HCT116 (cell line): ENCODE measurements around the gene TLE3. TPM values are rescaled to one million over a fixed set of nuclear protein-coding genes. Genes with fewer than 3 reads are reported as not detected.

Experiments used
- ATAC-seq: fragments of 200-7000 bp; cut with Tn5 transposase; 2 replicates; pipeline ENCODE4 v1.9.1; 2020; ENCODE audit warnings: mild to moderate bottlenecking, moderate library complexity
- BruUV-seq: library from RNA; stranded (reverse); fragments of 400-500 nt; replicated peaks from 2 replicates; lab custom pipeline; 2021; lab: Mats Ljungman, UMichigan
- CTCF ChIA-PET: fragments of 300-600 bp; sonication (Branson Sonifier 250); formaldehyde crosslinking; loops from one replicate; lab custom pipeline; 2021; ENCODE audit warnings: antibody characterized with exemption; lab: Charles Lee
- POLR2A ChIA-PET: fragments of 300-600, 350-600 bp; sonication (Branson Sonifier 250); formaldehyde crosslinking; loops from one replicate; lab custom pipeline; 2021; ENCODE audit warnings: antibody characterized with exemption; lab: Charles Lee
- RAD21 ChIA-PET, 2 experiments: fragments of 300-600 bp; sonication (Branson Sonifier 250); formaldehyde crosslinking; loops; one replicate each; lab custom pipeline; 2023; ENCODE audit warnings: low total read pairs in 2 of 2; ENCODE audit not compliant: uncharacterized antibody in 2 of 2, unreplicated experiment in 2 of 2, low non-redundant PET in 1 of 2; lab: Charles Lee
- DNase-seq: peaks from one replicate; pipeline ENCODE4 v3.0.0-alpha.2; 2010; ENCODE audit warnings: low read depth, low spot score
- H2AFZ ChIP-seq: fragments of 200-600 bp; shearing (Covaris generic), sonication (generic); 2 replicates; pipeline ENCODE4 v1.6.1; 2017; ENCODE audit warnings: low read depth, mixed run types, mixed read lengths, antibody characterized with exemption, low read length; ENCODE audit not compliant: poor library complexity, severe bottlenecking
- H3K27ac ChIP-seq: 2 replicates; pipeline ENCODE4 v1.5.1; 2012; ENCODE audit warnings: low read depth, low read length
- H3K27me3 ChIP-seq: fragments of 200-600 bp; sonication (generic); 2 replicates; pipeline ENCODE4 v1.6.1; 2016; ENCODE audit warnings: mixed run types, low read length, mixed read lengths; ENCODE audit not compliant: insufficient read depth
- H3K36me3 ChIP-seq, 2 experiments: fragments of 200-500 bp in 1 of 2; fragments of 200-600 bp in 1 of 2; sonication (Bioruptor generic) in 1 of 2; sonication (generic) in 1 of 2; 2 replicates each; pipeline versions ENCODE4 v1.5.1 to v1.6.1; 2014 to 2016; ENCODE audit warnings: low read length in 2 of 2, inconsistent platforms in 1 of 2, mixed read lengths in 1 of 2, mixed run types in 1 of 2; ENCODE audit not compliant: insufficient read depth in 2 of 2, control insufficient read depth in 1 of 2
- H3K4me1 ChIP-seq, 2 experiments: fragments of 200-600 bp in 1 of 2; sonication (generic) in 1 of 2; 2 replicates each; pipeline versions ENCODE4 v1.5.1 to v1.6.1; 2012 to 2017; ENCODE audit warnings: low read length in 2 of 2, inconsistent platforms in 1 of 2, mild to moderate bottlenecking in 1 of 2, mixed read lengths in 1 of 2, mixed run types in 1 of 2, moderate library complexity in 1 of 2; ENCODE audit not compliant: insufficient read depth in 2 of 2, control insufficient read depth in 1 of 2
- H3K4me2 ChIP-seq: fragments of 200-600 bp; sonication (generic); 2 replicates; pipeline ENCODE4 v1.6.1; 2017; ENCODE audit warnings: mixed run types, low read length, mixed read lengths
- H3K4me3 ChIP-seq, 2 experiments: fragments of 200-600 bp in 1 of 2; sonication (generic) in 1 of 2; replicated peaks in 1 of 2; 2 replicates each; pipeline ENCODE4 v1.5.1; 2011 to 2016; ENCODE audit warnings: low read length in 2 of 2, control low read depth in 1 of 2, low read depth in 1 of 2, mild to moderate bottlenecking in 1 of 2, mixed read lengths in 1 of 2, mixed run types in 1 of 2
- H3K79me2 ChIP-seq: fragments of 200-600 bp; sonication (generic); 2 replicates; pipeline ENCODE4 v1.6.1; 2017; ENCODE audit warnings: mild to moderate bottlenecking, mixed run types, low read length, moderate library complexity, mixed read lengths; ENCODE audit not compliant: insufficient read depth
- H3K9ac ChIP-seq: fragments of 200-600 bp; sonication (generic); 2 replicates; pipeline ENCODE4 v1.6.1; 2016; ENCODE audit warnings: low read length, mixed read lengths
- H3K9me2 ChIP-seq: fragments of 200-600 bp; sonication (generic), shearing (Covaris generic); 2 replicates; pipeline ENCODE4 v1.6.1; 2017; ENCODE audit warnings: mixed run types, mild to moderate bottlenecking, moderate library complexity; ENCODE audit not compliant: insufficient read depth
- H3K9me3 ChIP-seq, 2 experiments: fragments of 200-500 bp in 1 of 2; fragments of 200-600 bp in 1 of 2; sonication (Bioruptor generic) in 1 of 2; sonication (generic) in 1 of 2; 2 replicates each; pipeline ENCODE4 v1.6.1; 2014 to 2017; ENCODE audit warnings: low read length in 2 of 2, mixed read lengths in 2 of 2, inconsistent platforms in 1 of 2, low read depth in 1 of 2, mild to moderate bottlenecking in 1 of 2, mixed run types in 1 of 2, moderate library complexity in 1 of 2; ENCODE audit not compliant: control insufficient read depth in 1 of 2, insufficient read depth in 1 of 2
- H4K20me1 ChIP-seq: fragments of 200-600 bp; sonication (generic), shearing (Covaris generic); 2 replicates; pipeline ENCODE4 v1.6.1; 2017; ENCODE audit warnings: mixed run types, mild to moderate bottlenecking, moderate library complexity; ENCODE audit not compliant: insufficient read depth
- ATF3 ChIP-seq: IDR thresholded peaks from 2 replicates; pipeline ENCODE4 v1.6.1; 2012
- CTCF ChIP-seq, 3 experiments: fragments of 200-600 bp in 1 of 3; sonication (generic) in 1 of 3; IDR thresholded peaks in 2 of 3; conservative IDR thresholded peaks in 1 of 3; 2 replicates each; pipeline ENCODE4 v1.5.1; 2012 to 2017; ENCODE audit warnings: low read depth in 2 of 3, low read length in 2 of 3, antibody characterized with exemption in 1 of 3, borderline replicate concordance in 1 of 3, control low read depth in 1 of 3, mild to moderate bottlenecking in 1 of 3, mixed read lengths in 1 of 3, mixed run types in 1 of 3, moderate library complexity in 1 of 3; ENCODE audit not compliant: insufficient read depth in 1 of 3
- ELF1 ChIP-seq: IDR thresholded peaks from 2 replicates; pipeline ENCODE4 v1.6.1; 2012; ENCODE audit warnings: low read depth, borderline replicate concordance
- EZH2 ChIP-seq: fragments of 200-600 bp; sonication (generic); IDR thresholded peaks from 2 replicates; pipeline ENCODE4 v1.6.1; 2017; ENCODE audit warnings: antibody characterized with exemption, mixed run types
- EZH2phosphoT487 ChIP-seq: fragments of 200-600 bp; IDR thresholded peaks from 2 replicates; pipeline ENCODE4 v1.6.1; 2018; ENCODE audit warnings: antibody characterized with exemption, borderline replicate concordance
- JUND ChIP-seq: IDR thresholded peaks from 2 replicates; pipeline ENCODE4 v1.6.1; 2012
- POLR2AphosphoS5 ChIP-seq: IDR thresholded peaks from 2 replicates; pipeline ENCODE4 v1.6.1; 2011; ENCODE audit warnings: mild to moderate bottlenecking, low read depth, low read length, moderate library complexity
- REST ChIP-seq: IDR thresholded peaks from 2 replicates; pipeline ENCODE4 v1.6.1; 2012; ENCODE audit warnings: low read depth
- SP1 ChIP-seq: IDR thresholded peaks from 2 replicates; pipeline ENCODE4 v1.6.1; 2012; ENCODE audit warnings: low read depth
- TCF7L2 ChIP-seq: IDR thresholded peaks from 2 replicates; pipeline ENCODE4 v1.7.0; 2011; ENCODE audit warnings: borderline replicate concordance, inconsistent platforms; ENCODE audit not compliant: insufficient read depth, insufficient read length; ENCODE audit errors: extremely low read depth
- ZFX ChIP-seq: fragments of 450-650 bp; IDR thresholded peaks from 2 replicates; pipeline ENCODE4 v1.6.1; 2017
- ZNF274 ChIP-seq: fragments of 200-500 bp; sonication (Bioruptor generic); IDR thresholded peaks from 2 replicates; pipeline ENCODE4 v1.6.1; 2014; ENCODE audit warnings: mild to moderate bottlenecking, low read depth, low read length, inconsistent platforms
- intact Hi-C: fragments of 100-400 bp; cut with micrococcal nuclease; formaldehyde crosslinking; loops from 2 replicates; pipeline ENCODE4 v1.10.0; 2022
- total RNA-seq: library from RNA; stranded (reverse); gene quantifications from one replicate; pipeline ENCODE4 v1.2.1, GENCODE V29; 2021; ENCODE audit not compliant: unreplicated experiment

The TLE3 gene
- total RNA-seq, 1 experiment from 2014 or later, result 53.9 TPM

GRCh38 chr15:70067681-70068080 is 30.0 kb downstream of the TLE3 start (continued):
- TF ChIP-seq TCF7L2, result no peak
- no peak for TF ChIP-seq ZFX
- TF ChIP-seq, all 23 proteins: peak for 0

GRCh38 chr15:70067011-70067410 is 30.7 kb downstream of the TLE3 start:
- Histone ChIP-seq H3K9ac (no peak overlapping the region), H4K20me1 (no peaks in the 10 kb centered on the region), H3K4me1 (no peaks in the 10 kb centered on the region), H3K9me3 (no peaks in the 10 kb centered on the region), H3K79me2 (no peaks in the 10 kb centered on the region), H3K9me2 (no peaks in the 10 kb centered on the region), H2AFZ (no peak overlapping the region), H3K36me3 (peaks cover 34 to 42% of the 10 kb centered on the region in 2 experiments; a peak in 3 of 4 replicates), H3K27me3 (no peaks in the 10 kb centered on the region), H3K4me2 (no peak overlapping the region), H3K27ac (no peak overlapping the region), H3K4me3 (no peak overlapping the region)
- intact Hi-C loops, result no loop called here
- ChIA-PET RAD21 (no interaction called here), POLR2A (no interaction called here), CTCF (no interaction called here)
- TF ChIP-seq CTCF (IDR thresholded peaks at IDR 0.05 in 2 of 3, conservative IDR thresholded peaks at IDR 0.05 in 1 of 3; ENCODE audit: borderline replicate concordance in 1 of 3, insufficient read depth in 1 of 3, low read depth in 2 of 3, low read length in 2 of 3), result no peak
- TF ChIP-seq SP1, result no peak
- no peak for TF ChIP-seq ATF3
- TF ChIP-seq JUND, result no peak
- no peak for TF ChIP-seq ZFX
- no peak for TF ChIP-seq REST
- no peak for TF ChIP-seq ZNF274
- TF ChIP-seq ELF1, result no peak
- no peak for TF ChIP-seq EZH2phosphoT487
- TF ChIP-seq POLR2AphosphoS5, result no peak
- no peak for TF ChIP-seq EZH2
- no peak for TF ChIP-seq TCF7L2
- DNase-seq, result no peak
- no TSS peak for BruUV-seq
- no peak for ATAC-seq
